COLO668 (cell line): Measurements from ENCODE around the gene SORBS2.
A peak's percentile ranks its signal among the peaks of the same experiment; 100 is the strongest.
"Not testable (repeated sequence)": the region's sequence is repeated elsewhere in the genome, so short reads cannot be mapped to it uniquely, and the experiment has no call there.

Experiments
- DNase-seq: peaks from one replicate; lab custom pipeline; 2025; ENCODE audit not compliant: unreplicated experiment; lab: John Stamatoyannopoulos, UW

Gene SORBS2

DNA sequence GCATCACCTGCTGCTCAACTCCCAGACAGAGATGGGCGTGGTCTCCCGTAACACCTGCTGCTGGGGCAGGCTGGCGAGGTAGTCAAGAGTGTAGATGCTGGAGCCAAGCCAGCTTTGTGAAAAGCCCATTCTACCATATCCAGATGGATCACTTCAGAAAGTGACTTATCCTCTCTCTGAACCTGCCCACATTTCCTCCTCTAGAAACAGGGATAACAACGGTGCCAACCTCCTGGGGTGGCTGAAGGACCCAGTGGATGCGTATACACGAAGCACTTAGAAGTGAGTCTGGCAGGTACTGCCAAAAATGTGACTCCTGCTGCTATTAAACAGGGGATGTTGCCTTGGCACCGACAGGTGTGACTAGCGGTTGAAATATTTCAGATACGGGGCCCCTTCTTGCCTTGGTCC, 95.8 kb downstream of the SORBS2 start:
- peak; percentile 17 for DNase-seq

DNA sequence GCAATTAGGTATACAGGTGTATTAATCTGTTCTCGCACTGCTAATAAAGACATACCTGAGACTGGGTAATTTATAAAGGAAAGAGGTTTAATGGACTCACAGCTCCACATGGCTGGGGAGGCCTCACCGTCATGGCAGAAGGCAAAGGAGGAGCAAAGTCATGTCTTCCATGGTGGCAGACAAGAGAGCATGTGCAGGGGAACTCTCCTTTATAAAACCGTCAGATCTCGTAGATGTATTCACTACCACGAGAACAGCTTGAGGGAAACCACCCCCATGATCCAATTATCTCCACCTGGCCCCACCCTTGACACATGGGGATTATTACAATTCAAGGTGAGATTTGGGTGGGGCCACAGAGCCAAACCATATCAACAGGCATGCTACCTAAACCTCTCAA, 97.5 kb downstream of the SORBS2 start:
- not testable (repeated sequence) for DNase-seq

DNA sequence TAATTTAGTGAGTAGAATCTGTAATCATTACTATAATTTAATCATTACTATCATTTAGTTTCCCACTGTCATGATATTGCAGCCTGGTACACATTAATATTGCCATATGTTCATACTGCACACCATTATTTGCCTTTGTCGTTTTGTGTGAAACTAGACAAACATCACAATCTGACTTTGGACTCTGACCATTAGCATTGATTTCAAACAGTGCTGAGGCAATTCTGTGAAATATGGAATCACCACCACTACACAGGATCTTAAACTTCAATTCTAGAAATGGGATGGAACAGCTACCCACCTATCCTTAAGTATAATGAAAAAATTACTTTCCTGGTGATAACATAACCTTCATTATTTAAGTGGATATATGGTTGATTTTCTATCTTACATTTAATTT, 98.3 kb downstream of the SORBS2 start:
- DNase-seq = no peak

DNA sequence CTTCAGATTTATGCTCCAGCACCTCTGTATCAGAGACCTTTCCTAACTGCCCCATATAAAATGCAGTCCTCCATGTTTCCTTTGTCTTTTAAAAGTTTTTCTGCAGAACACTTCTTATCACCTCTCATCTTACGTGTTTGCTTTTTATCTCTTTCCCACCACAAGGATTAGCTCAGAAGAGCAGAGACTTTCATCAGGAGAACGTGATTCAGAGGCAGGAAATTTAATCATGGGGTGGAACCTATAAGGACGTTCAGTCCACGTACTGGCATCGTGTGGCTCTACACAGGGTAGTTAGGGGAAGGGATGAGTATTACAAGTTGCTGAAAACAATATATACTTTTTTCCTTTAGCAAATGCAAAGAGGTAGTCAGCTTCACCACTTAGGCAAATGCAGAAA, 98.7 kb downstream of the SORBS2 start:
- DNase-seq = no peak

DNA sequence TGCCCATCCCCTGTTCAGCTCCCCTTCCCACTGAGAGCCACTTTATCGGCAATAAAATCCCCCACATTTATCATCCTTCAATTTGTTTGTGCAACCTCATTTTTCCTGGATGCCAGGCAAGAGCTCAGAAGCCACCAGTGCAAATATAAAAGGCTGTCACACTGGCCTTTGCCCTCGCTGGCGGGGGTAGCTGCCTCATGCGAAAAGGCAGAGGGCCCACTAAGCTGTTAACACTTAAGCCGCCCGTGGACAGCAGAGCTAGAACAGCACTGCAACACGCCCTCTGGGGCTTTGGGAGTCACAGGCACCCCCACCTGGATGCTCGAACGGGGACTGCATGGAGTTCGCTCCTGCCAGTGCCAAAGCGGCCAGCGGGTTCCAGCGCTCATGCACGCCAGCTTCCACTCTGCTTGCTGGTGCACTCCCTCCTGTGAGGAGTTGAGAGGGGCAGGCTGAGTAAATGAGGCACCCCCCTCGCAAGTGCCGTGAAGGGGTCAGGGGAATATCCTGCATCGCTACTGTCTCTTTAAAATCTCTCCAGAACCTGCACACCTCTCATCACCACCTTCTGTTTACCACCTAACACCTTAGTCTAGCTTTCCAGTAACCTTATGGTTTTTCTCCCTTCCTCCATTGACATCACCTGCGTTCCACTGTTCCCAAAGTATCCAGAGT, 99.5 kb downstream of the SORBS2 start:
- no peak for DNase-seq

DNA sequence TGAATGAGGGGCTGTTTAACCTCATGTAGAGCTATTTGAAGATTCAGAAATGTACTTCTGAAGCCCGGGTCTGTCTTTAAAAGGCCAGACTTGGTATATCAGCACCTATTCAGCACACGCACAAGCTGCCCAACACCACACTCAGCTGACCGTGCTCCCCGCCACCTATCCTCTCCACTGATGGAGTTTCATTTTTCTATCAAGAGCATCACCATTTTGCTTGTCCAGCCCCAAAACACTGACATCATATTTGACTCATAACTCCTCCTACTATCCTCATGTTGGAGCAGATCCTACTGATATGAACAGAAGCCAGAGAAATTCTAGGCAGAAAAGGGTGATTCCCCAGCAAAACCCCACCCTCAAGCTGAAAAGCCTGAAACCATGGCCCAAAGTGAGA, 100.3 kb downstream of the SORBS2 start:
- DNase-seq = no peak

DNA sequence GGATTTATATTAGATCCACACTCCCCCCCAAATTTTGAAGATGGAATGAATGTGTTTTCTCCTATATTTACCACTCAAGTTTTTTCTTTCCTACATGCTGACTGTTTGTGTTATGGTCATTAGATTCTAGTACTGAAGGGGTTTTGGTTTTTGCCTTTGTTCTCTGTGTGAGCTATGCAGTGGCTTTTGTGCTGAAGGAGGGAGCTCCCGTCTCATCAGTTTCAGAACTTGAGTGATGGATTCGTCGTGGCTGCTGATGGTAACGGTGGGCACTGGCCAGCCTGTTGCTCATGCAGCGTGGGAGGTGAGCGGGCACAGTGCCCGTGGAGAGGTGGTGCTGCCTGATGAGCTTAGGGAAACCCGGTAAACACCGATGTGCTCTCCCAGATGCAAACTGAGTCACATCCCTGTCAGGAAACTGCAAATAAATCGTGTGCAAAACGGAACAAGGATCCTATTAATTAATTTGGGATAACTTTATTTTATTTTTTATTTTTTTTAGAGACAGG, 101.5 kb downstream of the SORBS2 start:
- no peak for DNase-seq

DNA sequence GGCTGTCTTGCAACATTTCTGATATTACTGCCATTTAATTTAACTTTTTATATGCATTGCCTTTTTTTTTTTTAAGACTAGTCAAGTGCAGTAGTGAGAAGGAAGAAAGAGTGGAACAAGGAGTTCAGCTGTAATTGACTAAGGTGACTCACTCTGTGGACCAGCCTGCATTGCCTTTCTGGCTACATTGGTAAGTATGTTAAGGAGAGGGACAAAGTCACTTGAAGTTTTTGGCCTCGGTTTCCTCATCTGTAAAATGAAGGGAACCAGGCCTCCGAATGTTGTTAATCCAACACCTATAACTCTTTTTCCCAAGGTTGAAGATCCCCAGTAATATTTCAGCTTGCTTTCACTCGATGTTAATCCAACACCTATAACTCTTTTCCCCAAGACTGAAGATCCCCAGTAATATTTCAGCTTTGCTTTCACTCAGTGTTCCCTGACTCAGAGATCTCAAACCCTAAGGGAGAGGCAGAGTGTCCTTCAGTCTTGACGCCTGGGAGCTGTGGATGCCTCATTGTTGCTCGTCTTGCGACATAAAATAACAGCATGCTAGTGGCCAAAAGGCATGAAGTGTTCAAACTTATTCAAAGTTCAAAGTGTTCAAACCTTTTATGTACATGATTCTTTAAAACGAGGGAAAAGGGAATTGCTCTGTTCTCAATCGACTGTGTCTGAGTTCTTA, 102.0 kb downstream of the SORBS2 start:
- no peak for DNase-seq

DNA sequence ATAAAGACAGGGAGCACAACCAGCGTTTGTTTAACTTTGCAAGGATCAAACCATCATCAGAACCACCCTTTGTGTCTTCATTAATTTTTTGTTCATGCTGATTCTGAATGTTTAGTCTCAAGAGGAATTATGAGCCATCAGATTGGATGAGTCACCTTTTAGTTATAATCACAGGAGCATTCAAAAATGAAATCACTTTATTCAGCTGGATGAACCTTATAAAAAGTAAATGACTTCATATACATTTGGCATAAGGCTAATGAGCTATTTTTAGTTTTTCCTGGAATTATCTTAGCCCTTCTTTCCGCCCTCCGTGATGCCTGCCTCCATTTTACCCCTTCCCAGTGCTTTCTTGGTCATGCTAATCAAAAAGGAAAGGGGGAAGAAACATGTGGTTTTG, 103.6 kb downstream of the SORBS2 start:
- no peak for DNase-seq

DNA sequence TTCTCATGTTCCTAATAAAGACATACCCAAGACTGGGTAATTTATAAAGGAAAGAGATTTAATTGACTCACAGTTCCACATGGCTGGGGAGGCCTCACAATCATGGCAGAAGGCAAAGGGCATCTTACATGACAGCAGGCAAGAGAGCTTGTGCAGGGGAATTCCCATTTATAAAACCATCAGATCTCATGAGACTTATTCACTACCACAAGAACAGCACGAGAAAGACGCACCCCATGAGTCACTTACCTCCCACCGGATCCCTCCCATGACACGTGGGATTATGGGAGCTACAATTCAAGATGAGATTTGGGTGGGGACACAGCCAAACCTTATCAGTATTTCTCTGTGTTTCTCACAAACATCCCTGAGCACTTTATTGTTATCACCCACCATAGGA, 104.4 kb downstream of the SORBS2 start:
- not testable (repeated sequence) for DNase-seq

DNA sequence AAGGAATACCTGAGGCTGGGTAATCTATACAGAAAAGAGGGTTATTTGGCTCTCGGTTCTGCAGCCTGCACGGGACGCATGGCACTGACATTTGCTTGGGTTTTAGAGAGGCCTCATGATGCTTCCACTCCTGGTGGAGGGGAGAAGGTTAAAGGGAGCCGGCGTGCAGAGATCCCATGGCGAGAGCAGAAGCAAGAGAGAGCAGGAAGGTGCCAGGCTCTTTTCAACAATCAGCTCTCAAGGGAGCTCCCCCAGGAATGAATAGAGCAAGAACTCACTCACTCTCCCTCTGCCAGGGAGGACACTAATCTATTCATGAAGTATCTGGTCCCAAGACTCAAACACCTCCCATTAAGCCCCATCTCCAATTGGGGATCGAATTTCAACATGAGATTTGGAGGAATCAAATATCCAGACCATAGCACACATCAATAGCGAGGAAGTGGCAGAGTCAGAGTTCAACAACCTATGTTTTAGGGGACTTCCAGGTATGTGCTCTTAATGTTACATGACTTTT, 109.8 kb downstream of the SORBS2 start:
- no peak for DNase-seq

DNA sequence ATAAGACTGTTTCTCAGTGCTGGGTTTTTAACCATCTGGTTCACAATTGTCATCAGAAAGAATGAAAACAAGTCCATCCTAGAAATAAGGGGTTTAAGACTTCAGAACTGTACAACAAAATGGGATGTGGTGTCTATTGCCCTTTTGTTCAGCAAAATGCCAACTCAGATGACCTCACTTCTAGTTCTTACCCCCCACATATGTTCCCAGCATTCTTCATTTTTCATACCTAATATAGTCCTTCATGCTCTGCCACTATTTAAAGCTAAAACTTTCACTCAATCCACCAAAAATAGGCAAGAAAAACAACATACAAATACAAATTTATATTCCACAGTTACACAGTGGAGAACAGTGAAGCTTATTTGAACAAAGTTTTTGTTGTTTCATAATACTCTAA, 111.4 kb downstream of the SORBS2 start:
- no peak for DNase-seq

DNA sequence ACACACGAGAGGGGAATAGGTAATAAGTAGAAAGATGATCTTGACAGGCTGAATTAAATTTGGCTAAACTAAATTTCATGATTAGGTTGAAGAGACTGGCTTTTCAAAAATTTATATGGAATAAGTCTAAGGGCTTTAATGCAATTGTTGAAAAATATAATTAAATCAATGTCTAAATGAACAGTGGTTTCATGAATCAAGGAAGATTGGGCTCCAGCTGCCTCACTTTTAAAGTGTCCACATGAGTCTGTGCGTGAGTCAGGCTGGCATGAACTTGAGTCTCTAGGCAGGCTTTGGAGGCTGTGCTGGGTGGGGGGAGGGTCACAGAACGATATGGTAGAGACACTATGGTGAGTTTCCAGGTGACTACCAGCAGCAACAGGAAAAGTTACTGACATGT, 111.9 kb downstream of the SORBS2 start:
- no peak for DNase-seq

DNA sequence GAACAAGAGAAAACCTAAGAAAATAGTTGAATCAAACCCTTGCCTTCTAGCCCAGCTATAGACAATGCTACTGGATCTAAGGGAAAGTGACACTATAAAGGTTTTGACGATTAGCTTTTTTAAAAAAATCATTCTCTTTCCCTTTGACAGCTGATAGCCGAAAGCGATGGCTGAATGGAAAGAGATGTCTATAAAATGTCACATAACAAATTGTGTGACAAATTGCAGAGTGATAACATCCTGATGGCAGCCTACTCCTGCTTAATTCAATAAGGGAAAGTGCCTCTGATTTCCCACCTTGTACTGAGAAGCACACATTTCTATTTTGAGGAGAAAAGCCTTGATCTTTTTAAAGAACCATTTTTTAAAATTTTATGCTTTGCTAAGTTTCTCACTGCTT, 114.5 kb downstream of the SORBS2 start:
- no peak for DNase-seq

DNA sequence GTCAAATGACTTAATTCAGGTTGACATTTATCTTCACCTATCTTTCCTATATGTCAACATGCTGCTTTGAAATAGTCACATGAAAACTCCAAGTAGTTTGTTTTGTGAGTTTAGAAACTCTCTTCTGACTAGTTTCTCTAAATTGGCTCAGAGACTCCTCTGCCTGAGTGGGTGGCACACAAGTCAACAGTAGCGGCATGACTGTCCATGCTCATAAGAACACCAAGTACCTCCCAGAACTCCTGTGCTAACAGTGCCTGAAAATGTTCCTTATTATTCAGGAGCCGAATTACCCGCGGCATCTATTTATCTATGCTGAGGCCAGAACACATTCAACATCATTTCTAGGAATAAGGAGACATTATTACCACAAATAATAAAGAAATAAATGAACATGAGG, 116.3 kb downstream of the SORBS2 start:
- no peak for DNase-seq

DNA sequence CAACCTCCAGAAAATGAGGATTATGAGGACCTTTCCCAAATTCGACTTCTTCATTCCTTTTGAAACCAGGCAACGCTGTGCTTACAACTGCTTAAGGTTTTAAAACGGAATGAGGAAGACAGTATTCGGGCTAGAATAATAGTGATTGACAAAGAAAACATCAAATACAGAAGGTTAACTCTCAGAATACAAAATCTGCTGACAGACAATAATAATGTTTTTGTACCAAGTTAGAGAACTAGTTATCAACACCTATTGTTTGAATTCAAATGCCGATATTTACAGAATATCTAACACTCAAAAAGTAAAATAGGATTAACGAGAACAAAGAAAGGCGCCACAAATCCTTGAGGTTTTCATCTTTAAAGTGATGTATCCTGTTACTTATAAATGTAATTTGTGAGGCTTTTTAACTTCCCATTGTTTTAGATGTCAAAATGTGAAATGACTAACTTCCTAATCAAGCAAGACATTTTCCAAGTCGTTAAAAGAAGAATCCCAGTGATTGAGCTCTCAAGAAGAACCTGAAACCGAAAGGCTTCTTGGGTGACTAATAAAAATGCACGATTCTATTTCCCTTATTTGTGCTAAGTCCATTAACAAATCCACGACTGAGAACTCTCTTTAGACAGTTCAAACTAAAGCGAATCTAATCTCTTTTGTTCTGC, 118.3 kb downstream of the SORBS2 start:
- no peak for DNase-seq

DNA sequence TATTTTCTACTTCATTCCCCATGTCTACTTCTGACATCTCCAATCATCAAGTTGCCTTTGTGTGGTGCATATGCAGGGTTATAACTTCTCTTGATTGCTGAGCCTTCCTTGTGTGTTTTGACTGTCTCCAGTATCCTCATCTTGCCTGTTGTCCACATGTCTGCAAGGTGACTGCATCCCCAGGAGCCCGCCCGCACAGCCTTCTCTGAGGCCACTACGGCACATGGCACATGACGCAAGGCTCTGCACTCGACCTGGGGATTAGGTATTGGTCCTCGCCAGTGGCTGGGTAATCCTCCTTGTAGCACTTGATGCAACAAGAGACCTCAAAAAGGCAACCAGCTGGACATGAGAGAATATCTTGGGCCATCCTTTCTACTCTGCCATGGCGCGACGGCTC, 122.6 kb downstream of the SORBS2 start:
- no peak for DNase-seq

DNA sequence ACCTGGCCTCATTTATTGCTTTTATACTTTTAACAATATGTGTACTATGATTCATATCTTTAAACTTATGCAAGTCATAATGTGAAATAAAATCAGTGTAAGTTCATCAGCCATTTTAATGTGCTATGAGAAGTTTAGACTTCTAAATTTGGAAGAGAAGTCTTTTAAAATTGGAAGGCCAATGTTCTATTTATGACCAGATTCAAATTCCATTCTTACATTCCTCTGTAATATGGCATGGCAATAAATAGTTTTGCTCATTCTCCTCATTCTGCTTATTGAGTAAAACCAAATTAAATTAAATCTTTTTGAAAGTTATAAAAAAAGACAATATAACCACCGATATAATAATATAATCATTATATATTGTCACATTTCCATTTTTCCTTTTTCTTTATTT, 126.2 kb downstream of the SORBS2 start:
- no peak for DNase-seq

DNA sequence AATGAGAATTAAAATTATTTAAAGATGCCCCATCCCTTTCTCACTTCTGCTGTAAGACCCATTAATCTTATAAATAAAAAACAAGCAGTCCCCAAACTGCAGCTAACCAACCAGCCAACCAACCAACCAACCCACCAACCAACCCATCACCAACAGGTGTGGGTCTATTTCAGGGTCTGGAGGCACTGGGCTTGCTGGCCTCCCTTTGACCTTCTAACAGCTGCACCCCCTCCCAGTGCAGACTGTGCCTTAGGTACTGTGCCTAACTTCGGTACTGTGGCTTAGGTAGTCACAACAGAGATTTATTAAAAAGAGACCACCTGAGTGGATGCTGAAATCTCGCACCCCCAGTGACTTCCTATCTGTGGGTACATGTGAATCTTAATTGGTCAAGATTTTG, 128.1 kb downstream of the SORBS2 start:
- DNase-seq = no peak

DNA sequence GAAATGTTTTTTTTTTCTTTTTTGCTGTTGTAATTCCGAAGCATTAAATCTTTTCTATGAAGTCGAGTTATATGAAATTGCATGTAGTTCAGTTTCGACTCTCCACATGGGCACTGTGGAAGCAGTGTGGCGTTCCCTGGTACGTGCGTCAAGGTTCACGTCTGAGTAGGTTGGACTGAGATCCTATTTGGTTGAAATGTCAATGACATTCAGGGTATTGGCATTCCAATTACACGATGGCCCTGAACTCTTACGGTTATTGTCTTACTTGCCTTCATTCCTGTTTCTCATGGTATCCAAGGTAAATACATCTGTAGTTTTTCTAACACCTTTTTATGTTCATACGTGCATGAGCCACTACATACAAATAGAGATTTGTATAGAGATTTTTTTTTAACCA, 128.8 kb downstream of the SORBS2 start:
- no peak for DNase-seq

DNA sequence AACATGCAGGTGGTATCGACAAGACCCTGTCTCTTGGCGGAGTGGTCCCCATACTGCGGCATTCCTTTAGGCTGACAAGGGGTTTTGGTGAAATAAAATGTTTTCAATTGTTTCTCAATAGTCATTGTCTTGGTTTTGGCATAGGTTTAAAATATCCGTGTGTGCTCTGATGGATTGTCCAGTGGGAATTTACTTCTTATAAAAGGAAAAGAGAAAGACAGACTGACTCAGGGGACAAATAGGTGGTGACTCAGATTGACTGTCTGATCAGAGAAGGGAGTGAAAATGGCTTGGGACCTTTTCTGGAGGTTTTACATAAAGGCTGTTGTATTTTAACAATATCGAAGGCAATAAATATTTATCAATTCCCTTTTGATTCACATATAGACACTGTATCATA, 129.8 kb downstream of the SORBS2 start:
- DNase-seq = no peak

DNA sequence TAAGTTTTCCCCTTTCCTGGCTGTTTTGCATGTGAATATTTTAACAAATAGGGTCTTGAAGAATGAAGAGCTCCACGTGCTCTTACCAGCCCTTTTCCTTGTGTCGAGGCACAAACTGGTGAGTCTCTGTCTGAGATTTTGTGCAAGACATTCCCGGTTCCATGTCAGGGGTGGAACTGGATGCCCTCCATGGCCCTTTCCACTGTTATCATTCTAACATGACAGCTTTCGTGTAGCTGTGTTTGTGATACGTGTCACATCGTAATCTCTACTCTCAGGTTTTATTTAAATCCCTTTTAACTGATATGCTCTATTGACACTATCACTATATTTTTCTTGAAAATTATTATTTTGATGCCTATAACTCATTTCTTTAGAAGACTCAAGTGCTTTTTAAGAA, 130.4 kb downstream of the SORBS2 start:
- no peak for DNase-seq
